GM12873 (cell line): Measurements from ENCODE around the gene NMBR.

ENCODE experiments used
- CTCF ChIP-seq: IDR thresholded peaks from 2 replicates; pipeline ENCODE4 v1.5.1; 2012; ENCODE audit warnings: low read depth, mild to moderate bottlenecking, moderate library complexity, low read length, control low read depth; ENCODE audit not compliant: insufficient read depth; ENCODE audit errors: missing control alignments

The NMBR gene

GRCh38 chr6:142154336-142154735 lies 7.4 kb upstream of the NMBR start:
- TF ChIP-seq CTCF, result no peak

- TF ChIP-seq CTCF, result no peak
These were observed 6.3 kb upstream of the NMBR start for GRCh38 chr6:142153196-142153595.

- no peak for TF ChIP-seq CTCF
These were observed 5.8 kb upstream of the NMBR start for GRCh38 chr6:142152746-142153145.

- no peak for TF ChIP-seq CTCF
These were observed 8.0 kb downstream of the NMBR start for GRCh38 chr6:142138876-142139275.

GRCh38 chr6:142132625-142133024 lies 14.3 kb downstream of the NMBR start, which contains the start of gene GJE1:
TSS of gene GJE1 (plus strand) at chr6:142132925. CDS start at chr6:142133159, 234 bp downstream.
- no peak for TF ChIP-seq CTCF

- no peak for TF ChIP-seq CTCF
These were observed 16.1 kb downstream of the NMBR start for GRCh38 chr6:142130814-142131213.

GRCh38 chr6:142121342-142121741 lies 25.6 kb downstream of the NMBR start:
- TF ChIP-seq CTCF, result no peak
